Fibroblast of skin of right quadriceps (primary cell): ENCODE data around the gene FLNB.
"Not testable (repeated sequence)": the region's sequence is repeated elsewhere in the genome, so short reads cannot be mapped to it uniquely, and the experiment has no call there.

Source experiments
- DNase-seq: peaks from one replicate; pipeline ENCODE4 v3.0.0-alpha.2; 2013

FLNB gene

DNA sequence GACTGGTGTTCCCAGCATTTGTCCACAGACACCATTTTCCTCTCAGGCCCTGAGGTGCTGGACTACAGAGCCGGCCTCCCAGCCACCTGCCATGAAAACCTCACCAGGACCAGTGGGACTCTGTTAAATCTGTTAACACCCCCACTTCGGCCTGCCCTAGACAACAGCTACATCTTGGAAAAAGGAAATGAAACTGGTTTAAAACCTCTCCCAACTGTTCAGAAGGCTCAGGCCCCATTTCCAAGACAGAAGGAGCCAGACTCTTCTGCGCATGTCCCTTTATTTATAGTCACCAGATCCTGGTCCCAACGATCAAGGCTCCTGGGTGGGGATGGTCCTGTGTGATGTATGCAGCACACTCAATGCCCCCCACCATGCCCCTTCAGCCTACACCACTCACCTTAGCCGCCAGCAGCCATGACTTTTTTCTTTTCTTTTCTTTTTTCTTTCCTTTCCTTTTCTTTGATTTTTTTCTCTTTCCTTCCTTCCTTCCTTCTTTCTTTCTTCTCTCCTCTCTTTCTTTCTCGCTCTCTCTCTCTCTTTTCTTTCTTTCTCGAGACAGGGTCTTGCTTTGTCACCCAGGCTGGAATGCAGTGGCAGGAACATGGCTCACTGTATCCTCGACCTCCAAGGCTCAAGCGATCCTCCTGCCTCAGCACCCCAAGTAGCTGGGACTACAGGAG lies 25.5 kb upstream of the FLNB start:
- DNase-seq, result no peak

DNA sequence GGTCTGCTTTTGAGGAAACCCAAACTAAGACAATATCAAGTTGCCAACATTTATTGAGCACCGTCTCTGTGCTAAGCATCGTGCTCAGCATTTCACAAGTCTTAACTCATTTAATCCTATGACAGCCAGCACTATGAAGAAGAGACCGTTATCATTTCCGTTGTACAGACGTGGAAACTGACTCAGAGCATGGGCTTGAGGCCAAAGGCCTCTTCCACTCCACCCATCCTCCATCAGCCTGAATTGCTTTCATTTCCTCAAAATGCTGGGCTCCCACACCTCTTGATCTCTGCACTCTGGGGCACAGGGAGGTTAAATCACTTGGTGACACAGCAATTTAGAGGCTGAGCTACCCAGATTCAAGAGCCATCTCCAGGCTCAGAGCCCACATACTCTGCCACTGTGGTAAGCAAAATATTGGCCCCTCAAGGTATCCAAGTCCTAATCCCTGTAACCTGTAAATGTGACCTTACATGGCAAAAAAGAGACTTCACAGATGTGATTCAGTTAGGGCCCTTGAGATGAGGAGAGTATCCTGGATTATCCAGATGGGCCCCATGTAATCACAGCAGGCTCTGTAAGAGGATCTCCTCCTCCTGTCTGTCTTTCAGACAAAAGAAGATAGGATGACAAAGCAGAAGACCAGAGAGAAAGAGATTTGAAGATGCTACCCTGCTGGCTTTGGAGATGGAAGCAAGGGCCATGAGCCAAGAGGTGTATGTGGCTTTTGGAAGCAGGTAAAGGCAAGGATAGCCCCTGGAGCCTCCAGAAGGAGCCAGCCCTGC lies 24.3 kb upstream of the FLNB start:
- DNase-seq, result peak; percentile 92

DNA sequence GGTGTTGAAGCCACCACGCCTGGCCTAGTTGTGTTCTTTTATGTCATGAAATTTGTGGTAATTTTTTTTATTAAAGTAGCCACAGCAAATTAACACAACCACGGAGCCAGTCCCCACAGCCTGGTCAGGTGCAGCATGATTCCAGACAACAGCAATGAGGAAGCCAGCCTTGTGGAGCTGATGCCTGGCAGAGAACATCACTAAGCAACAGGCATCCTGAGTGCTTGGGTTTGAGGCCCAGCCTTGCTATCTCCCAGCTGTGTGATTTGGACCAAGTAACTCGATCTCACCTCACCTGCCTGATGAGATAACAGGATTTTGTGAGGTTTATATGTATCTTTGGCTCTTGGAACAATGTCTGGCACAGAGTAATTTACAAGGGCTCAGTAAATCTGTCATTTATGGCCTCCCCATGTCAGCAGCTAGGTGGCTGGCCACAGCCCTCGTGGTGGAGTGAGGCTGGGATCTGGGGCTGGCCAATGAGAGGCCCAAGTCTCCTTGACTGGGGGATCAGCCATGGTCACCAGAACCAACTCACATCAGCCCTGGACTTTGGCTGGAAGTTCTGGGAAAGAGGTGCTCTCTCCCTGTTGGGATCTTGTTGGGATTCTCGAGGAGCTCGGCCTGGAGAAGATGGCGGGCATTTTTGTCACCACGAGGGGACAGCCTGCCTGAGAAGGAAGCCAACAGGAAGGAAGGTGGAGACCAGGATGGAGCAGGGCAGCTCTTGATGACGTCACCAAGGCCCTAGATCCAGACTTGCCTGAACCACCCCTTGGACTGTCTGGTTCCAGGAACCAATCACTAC lies 22.8 kb upstream of the FLNB start:
- DNase-seq, result no peak

DNA sequence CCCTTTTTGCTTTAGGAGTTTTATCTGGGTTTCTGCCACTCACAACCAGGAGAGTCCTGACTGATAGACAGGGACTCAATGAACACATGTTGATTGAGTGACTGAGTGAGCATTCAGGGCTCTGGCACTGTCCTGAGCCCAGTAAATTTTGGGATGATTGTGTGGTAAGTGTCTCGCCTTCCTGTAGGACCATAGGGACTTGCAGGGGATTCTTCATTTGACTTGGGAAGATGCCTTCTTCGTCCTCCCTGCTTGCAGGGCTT lies 22.3 kb upstream of the FLNB start:
- no peak for DNase-seq

DNA sequence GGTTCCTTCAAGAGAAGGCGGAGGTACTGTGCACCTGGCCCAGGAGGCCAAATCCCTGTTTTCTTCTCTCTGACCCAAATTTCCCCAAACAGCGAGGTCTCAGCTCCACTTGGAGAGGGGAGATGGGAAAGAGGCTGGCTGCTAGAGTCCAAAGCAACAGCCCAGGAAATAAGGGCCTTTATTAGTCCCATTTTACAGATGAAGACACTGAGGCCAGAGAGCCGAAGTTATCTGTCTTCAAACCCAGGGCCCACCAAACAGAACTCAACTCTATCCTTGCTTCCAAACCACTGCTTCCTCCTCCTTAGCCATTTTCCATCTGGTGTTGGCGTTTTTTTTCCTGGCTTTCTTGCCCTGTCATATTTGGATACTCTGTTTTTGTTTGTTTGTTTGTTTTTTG lies 22.0 kb upstream of the FLNB start:
- no peak for DNase-seq

DNA sequence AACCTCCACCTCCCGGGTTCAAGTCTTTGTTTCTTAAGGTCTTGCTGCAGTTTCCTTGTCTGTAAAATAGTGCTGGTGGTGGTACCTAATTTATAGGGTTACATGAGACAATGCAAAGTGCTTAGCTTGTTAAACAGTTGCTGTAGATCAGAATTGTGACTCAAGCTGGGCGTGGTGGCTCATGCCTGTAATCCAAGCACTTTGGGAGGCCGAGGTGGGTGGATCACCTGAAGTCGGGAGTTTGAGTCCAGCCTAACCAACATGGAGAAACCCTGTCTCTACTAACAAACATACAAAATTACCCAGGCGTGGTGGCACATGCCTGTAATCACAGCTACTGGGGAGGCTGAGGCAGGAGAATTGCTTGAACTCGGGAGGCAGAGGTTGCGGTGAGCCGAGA lies 19.0 kb upstream of the FLNB start:
- DNase-seq, result not testable (repeated sequence)

DNA sequence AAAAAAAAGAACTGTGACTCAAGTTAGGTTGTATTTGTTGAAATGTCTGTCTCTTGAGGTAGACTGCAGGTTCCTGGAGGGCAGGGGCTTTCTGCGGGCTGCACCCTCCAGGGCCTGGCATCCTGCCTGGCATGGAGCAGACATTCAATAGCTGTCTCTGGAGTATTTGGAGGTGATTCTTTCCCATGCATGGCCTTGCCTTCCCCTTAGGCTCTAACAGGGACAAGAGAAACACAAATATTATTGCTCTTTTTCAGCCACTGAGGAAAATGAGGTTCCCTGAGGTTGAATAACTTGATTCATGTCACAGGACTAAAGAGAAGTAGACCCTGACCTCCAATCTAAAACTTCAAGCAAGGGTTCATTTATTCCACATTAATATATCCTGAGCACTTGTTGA lies 18.6 kb upstream of the FLNB start:
- no peak for DNase-seq

DNA sequence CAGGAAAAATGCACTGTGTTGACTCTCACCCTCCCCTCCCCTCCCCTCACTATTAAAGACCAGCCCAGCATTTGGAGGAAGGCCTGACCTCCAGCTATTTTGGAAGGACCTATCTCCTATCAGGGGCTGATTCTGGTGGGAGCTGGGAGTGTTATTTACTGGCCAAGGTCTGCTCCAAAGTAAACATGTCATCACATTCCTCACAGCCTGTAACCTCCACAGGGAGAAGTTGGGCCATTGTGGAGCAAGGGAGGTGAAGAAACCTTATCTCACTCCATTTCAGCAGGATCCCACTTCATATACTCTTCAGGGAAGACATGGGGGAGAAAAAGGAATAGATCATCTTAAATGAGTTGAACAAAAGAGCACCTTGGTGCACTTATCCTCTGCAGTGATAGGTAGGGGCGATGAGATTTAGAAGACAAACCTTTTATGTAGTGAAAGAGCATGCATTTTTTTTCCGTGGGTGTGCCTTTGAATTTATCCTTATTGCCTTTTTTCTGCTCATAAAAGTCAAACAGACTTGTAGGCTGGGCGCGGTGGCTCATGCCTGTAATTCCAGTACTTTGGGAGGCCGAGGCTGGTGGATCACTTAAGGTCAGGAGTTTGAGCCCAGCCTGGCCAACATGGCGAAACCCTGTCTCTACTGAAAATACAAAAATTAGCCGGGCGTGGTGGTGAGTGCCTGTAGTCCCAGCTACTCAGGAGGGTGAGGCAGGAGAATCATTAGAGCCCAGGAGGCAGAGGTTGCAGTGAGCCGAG lies 15.6 kb upstream of the FLNB start:
- no peak for DNase-seq

DNA sequence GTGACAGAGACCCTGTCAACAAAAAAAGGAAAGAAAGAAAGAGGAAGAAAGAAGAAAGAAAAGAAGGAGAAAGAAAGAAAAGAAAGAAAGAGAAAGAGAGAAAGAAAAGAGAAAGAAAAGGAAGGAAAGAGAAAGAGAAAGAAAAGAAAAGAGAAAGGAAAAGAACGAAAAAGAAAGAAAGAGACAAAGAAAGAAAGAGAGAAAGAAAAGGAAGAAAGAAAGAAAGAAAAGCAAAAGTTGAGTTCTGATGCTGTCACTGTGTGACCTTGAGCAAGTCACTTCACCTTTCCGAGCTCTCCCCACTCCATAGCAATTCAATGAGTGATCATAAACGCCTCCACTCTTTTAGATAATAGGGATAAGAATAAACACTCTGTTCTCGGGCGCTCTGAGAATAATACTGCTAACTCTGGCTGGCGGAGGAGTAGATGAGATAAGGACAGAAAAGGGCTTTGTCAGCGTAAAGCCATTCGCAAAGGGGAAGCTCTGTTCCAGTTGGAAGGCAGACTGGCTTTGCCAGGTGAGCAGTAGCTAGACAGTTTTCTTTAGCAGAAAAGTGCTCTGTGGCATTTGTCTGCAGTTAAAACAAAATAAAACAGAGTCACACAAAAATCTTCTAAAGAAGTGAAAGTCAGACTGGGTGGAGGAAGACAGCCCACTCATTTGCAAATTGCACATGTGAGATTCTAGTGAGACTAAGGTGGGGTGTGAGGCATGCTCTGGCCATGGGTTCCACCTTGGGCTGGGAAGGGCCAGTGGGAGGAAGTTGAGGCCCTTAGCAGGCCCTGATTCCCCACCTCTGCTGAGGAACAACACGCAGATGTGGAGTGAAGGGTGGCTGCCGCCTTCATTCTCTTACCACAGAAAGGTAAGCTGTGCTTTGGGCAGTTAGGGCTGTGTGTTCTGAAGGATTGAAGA lies 9.6 kb upstream of the FLNB start:
- no peak for DNase-seq

DNA sequence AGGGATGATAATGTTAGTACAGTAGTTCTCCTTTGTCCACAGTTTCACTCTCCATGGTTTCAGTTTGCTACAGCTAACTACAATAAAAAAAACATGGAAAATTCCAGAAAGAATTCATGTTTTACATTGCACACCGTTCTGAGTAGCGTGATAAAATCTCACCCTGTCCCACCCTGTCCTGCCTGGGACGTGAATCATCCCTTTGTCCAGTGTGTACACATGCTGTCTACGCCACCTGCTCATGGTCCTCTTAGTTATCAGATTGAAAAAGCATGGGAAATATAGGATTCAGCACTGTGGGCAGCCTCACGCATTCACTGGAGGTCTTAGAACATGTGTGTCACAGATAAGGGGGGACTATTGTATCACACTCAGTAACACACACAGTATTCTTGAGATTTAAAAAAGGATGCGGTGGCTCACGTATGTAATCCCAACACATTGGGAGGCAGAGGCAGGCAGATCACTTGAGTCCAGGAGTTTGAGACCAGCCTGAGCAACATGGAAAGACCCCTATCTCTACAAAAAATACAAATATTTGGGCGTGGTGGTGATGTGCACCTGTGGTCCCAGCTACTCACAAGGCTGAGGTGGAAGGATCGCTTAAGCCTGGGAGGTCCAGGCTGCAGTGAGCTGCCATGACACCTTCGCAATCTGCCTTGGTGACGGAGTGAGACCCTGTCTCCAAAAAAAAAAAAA lies 8.7 kb upstream of the FLNB start:
- no peak for DNase-seq

DNA sequence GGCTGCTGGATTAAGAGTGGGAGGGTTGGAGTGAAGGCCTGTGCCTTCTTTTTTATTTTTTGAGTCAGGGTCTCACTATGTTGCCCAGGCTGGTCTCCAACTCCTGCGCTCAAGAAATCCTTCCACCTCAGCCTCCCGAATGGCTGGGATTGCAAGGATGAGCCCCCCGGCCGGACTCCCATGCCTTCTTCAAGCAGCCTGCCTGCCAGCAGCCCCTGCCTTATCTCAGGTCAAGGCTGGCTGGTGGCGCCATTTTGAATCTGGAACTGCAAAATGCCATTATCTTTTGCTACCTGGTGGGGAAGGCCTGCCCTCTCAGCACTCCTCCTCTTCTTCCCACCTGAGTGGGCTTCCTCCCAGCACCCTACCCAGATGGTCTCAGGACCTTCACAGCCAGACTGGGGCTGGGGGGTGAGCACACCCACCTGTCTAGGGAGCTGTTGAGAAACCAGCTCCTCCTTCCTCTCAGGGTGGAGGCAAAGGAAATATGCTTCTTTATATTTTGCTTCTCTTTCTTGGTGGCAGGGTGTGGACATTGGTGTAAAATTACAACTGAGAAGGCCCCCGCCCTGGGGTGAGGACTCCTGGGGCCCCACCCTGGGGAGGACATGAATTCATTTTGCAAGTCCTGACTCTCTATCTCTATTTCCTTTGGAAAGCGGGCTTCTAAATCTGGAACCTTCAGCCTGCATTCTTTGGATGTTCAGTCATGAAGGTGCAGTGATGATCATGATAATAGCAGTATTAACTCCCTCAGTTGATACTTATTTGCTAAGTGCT lies 7.7 kb upstream of the FLNB start:
- DNase-seq, result no peak

DNA sequence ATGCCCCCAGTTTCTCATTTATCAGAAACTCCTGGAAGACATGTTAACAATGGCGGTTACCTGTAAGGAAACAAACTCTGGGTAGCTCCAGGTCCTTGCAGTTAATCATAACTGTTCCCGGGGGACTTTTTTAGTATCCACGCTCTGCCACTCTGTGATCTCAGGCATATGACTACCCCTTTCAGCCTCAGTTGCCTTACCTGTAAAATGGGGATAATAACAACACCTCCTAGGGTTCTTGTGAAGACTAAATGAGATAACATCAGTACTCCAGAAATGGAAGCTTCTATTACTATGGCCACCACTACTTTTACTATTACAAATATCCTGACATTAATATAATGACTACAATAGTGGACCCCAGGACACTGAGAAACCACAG lies 7.1 kb upstream of the FLNB start:
- DNase-seq, result no peak

DNA sequence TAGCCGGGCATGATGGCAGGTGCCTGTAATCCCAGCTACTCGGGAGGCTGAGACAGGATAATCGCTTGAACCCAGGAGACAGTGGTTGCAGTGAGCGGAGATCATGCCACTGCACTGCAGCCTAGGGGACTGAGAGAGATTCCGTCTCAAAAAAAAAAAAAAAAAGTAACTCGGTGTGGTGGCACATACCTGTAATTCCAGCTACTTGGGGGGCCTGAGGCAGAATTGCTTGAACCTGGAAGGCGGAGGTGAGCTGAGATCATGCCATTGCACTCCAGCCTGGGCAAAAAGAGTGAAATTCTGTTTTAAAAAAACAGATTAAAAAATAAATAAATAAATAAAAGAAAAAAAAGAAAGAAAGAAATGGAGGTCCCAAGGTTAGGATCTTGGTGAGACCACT lies 6.2 kb upstream of the FLNB start:
- DNase-seq, result no peak

DNA sequence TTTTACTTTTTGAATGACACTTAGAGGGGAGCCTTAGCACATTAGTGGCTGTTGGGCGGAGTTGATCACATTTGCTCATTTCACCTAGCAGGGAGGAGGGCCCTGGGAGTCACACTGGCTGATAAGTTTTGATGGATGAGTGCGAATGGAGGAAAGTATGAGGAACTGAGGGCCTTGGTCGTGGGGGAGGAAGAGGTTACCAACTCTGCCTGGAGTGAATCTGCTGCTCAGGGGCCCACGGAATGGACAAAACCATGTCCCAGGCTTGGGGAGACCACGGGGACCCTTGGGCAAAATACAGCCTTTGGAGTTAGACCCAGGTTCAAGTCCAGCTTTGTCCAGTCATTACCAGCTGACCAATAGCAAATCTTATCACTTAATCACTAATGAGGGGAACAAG lies 5.1 kb upstream of the FLNB start:
- DNase-seq, result no peak

DNA sequence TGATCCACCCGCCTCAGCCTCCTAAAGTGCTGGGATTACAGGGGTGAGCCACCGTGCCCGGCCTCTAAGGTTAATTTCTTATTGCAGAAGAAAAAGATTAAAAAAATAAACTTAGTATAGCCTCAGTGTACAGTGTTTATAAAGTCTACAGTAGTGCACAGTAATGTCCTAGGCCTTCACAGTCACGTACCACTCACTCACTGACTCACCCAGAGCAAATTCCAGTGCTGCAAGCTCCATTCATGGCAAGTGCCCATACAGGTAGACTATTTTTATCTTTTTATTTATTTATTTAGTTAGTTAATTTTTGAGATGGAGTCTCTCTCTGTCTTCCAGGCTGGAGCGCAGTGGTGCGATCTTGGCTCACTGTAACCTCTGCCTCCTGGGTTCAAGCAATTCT lies 3.2 kb upstream of the FLNB start:
- DNase-seq, result peak; percentile 59

DNA sequence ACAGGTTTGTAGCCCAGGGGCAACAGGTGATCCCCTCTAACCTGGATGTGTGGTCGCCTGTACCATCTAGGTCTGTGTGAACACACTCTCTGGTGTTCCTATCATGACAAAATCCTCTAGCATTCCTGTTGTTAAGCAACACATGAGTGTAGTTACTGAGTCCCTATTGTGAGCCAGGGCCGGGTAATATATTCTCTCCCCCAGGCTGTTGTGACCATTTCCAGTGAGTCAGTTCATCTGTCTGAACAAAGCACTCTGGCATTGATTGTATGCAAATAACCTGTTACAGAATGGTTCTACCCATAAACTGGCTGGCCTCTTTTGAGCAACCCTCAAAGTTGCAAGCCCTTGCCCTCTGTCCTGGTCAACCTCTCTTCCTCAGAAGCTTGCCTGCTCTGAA lies 2.6 kb upstream of the FLNB start:
- peak; percentile 60 for DNase-seq

DNA sequence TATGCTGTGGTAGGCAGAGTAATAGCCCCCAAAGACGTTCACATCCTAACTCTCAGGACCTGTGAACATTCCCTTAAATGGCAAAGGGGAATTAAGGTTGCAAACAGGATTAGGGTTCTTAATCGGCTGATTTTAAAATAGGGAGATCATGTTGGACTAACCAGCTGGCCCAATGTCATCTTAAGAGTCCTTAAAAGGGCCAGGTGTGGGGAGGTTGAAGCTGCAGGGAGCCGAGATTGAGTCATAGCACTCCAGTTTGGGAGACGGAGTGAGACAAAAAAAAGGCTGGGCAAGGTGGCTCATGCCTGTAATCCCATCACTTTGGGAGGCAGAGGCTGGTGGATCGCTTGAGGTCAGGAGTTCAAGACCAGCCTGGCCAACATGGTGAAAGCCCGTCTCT lies 1.6 kb upstream of the FLNB start:
- no peak for DNase-seq

DNA sequence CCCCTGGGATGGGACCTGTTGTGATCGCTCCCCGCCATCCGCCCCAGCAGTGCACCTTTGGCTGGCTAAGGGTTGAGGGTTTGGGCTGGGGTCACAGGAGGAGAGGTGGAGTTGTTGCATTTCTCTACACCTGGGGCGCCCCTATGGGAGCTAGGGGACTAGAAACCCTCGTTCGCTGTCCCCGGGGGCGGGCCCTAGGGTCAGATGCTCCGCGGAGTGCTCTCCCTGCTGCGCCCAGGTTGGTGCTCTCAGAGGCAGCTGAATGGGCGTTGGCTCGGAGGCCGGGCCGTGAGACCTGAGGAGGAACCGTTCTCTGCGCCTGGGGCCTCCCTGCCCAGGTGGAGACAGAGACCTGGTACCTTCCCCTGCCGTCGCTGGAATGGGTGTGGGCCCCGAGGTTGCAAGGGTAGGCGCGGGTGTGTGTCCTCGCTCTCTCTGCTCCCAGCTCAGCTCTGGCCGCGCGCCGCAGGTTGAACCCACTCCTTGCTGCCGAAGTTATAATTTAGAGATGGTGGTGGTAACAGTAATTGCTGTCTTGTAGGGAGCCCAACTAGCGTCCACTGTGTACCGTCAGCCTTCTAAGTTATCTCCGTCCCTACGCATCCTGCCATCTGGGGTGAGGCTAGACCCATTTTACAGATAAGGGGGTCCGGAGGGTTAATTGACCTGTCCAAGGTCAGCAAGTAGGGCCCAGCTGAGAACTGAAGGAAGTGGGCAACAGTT lies 965 bp downstream of the FLNB start:
- DNase-seq, result no peak

DNA sequence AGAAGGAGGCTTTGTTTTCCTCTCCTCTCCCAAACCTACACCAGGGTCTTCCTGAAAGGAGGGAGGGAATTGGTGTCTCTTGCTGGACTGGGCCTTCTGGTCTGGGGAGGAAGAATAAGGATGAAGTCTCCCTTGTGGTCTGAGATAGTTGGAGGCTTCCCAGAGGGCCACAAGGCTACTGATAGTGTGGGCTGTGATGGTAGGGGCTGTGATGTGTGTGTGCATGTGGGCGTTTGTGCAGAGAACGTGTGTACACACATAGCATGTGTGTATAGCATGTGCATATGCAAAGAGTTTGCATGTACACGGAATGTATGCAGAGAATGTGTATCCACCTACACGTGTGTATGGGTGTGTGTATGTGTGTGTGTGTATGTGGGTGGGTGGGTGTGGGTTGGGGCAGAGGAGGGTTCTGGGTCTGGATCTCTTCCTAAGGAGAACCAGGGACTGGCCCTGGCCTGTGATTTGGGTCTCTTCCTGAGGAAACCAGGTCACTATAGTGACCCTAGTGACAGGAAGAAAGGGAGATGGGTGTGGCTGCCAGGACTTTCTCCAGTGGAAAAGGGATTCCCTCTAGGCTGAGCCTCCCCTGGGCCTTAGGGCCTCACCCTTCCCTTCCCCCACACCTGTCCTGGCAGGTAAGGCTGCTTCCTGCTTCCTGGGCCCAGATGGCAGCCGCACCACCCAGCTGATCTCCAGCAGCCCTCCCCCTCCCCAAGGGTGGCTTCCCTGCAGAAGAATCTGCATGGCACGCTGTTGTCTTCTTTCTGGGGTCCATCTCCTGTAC lies 1.7 kb downstream of the FLNB start:
- DNase-seq, result no peak
